SHP77 (cell line): Measurements from ENCODE around the gene EIF1AX.
"Not testable (repeated sequence)": the region's sequence is repeated elsewhere in the genome, so short reads cannot be mapped to it uniquely, and the experiment has no call there.

Experiments
- DNase-seq, 2 experiments: peaks; one replicate each; lab custom pipeline; 2025; lab: John Stamatoyannopoulos, UW

EIF1AX gene

GRCh38 chrX:20126833-20127232 is 14.8 kb downstream of the EIF1AX start:
- not testable (repeated sequence) for DNase-seq

DNA sequence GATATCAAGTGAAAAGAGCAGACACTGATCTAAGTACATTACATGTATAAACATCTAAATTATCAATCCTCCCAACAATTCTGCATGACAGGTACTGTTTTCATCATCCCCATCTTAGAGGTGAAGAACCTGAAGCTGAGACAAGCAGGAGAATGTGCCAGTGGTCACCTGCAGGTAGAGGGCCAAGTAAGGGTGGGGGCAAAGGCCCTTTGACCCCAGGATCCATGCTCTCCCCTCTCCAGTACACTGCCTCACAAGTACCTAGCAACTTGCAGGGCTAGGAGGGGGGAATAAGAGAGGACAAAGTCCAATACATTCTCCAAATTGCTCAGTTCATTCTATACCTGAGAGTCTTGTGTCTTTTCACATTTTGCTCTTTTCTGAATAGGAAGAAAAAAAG is 16.7 kb downstream of the EIF1AX start:
- no peak for DNase-seq

DNA sequence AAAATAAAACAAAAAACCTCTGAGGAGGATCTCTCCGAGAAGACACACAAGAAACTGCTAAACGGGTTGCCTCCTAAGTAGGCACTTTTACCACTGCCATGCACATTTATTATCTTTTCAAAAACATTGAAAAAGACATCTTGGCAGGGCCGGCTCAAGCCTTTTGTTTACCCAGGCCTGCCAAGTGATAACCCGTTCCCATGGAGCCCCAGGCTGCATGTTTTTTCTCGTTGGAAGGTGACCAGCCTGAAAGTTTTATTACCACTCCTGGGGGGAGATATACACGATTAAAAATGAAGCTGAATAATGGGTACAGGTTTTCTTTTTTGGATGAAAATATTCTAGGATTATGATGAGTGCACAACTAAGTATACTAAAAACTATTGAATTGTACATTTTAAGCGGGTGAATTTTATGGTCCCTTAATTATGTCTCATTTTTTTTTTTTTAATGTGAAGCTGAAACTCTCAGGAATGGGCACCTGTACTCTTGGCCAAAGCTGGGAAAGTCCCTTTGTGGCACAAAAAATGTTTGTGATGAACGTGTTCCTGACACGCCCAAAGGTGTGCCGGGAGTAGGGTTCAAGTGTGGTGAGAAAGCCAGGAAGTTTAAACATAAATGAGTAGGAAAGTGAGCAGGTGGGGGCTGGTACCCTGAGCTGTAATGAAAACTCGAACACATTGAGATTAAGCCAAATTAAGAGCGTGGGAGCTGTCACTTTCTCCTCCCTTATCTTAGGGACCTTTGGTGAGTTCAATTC is 23.4 kb downstream of the EIF1AX start:
- DNase-seq = no peak

GRCh38 chrX:20116577-20117240 is 24.9 kb downstream of the EIF1AX start, which contains the start of gene MAP7D2:
Gene MAP7D2, minus strand, starts transcription at chrX:20116907. Its CDS starts 28 bp downstream, at chrX:20116879.
- no peak for DNase-seq

DNA sequence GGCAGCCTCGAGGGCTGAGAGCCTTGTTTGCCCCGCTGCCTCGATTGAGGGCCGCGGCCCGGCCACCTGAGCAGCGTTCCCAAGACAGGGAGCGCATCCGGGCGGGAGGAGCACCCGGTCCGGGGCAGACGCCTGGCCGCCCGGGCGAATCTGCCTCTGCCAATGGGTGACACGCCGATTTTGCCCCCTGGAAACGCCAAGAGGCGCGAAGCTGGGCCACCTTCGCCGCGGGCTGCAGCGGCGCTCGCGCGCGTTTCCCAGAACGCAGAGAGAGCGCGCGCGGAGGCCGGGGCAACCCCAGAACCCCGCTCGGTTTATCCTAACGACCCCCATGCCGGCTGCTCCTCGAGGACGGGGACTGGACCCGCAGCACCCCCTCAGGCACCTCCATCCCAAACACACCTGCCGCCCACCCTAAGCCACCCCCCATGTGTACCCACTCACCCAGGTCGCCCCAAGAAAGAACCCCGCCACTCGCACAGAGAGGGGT is 25.5 kb downstream of the EIF1AX start:
- no peak for DNase-seq

DNA sequence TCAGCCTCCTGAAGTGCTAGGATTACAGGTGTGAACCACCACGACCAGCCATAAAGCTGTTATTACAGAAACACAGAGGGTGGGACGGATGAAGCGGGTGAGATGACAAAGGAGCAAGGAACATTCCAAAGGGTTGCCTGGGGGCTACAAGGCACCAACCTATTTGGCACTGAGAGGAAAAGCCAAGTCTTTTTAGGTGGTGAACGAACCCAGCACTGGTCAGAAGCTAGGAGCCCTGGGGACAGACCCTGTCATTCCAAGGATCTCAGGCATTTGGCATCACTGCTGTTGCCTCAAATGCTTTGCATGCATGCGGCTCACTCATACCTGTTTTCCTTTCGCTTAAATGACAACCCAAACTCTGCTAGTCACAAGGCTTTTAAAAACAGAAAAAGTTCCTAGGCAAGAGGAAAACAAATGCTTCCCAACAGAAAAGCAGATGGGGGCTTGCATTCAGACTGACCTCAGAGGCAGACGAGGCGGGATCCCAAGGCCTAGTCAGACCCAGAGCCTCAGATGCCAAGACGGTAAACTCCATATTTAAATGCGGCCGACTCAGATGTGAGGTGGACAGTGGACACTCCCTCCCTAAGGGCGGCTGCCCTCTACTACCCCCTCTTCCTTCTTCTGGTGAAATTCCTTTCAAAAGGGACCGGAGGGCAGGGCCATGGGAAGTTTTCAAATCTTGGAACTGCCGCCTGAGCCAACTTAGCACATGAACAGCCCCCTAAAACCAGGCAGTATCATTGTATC is 29.4 kb downstream of the EIF1AX start:
- DNase-seq = no peak

- no peak for DNase-seq
Measured at GRCh38 chrX:20111271-20111670, 30.4 kb downstream of the EIF1AX start.

GRCh38 chrX:20101934-20102581 is 39.6 kb downstream of the EIF1AX start:
- no peak for DNase-seq

DNA sequence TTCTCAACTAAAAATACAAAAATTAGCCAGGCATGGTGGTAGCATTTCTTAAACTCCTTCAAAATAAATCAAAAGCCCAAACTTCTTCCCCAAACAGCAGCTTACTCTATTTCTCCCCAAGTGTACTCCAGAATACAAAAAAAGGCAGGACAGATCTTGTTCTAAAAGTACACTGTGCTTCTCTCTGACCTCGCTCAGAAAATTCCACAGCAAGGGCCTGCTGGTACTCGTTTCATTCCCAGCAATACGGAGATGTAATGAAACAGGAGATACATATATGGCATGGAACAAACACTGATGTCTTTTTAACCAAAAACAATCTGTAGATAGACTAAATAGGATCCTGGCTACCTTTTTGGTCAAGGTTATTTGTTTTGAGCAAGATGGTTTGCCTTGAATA is 50.1 kb downstream of the EIF1AX start:
- DNase-seq = no peak

DNA sequence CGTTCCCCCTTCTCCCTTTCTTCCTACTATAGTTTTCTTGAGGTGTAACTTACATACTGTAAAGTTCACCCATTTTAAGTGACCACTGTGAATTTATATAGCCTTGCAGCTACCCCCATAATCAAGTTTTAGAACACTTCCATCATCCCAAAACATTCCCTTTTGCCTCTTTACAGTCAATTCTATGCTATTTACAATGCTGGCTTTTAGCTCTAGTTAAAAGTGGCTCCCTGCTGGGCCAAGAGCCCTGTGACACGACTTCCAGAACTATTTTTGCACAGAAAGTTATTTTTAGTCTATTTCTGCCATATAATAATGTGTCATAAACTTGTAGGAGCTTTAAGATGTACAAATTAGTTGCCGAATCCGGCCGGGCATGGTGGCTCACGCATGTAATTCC is 51.8 kb downstream of the EIF1AX start:
- no peak for DNase-seq

- DNase-seq = no peak
Measured at GRCh38 chrX:20080277-20080676, 61.4 kb downstream of the EIF1AX start.
